SIG-M5 treated with dmso at 0.1 percent for 504 hours (cell line): ENCODE measurements around the gene AMOTL2.
A peak's percentile ranks its signal among the peaks of the same experiment; 100 is the strongest.

Source experiments
- DNase-seq: peaks from one replicate; lab custom pipeline; 2025; ENCODE audit not compliant: unreplicated experiment; lab: John Stamatoyannopoulos, UW

AMOTL2 gene

DNA sequence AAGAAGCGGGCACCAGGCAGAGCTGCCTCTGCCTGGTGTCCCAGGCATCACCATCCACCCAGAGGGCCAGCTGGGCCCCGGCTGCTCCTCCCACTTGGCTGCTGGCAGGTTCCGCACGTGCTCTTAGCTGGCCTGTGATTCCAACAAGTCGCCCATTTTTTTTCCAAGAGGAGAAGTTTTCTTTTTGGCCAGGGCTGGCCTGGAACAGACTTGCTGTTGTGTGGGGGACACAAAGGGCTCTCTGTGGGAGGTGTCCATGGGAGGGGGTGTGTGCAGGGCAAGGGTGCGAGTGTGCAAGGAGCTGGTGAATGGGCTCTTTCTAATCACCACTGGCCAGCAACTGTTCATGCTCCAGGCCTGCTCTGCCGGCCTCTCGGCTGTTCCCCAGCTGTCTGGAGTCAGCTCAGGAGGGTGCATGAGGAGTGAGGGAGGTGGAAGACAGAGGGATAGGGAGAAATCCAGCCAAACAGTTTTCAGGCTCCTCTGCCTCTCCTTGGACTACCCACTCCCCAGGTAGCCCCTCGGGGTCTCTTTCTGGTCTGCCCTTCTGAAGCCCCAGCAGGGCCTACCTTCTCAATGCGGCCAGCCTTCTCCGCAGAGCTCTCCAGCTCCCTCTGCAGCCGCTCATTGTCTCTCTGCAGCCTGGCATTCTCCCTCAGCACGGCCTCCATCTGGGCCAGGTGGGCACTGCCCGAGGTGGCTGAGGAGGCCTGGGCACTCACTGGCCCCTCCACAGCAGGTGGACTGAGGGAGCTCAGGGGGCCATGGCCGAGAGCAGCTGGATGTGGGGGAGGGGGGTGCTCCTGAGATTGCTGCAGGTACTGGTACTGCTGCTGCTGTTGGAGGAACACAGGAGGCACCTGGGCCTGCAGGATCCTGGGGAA lies 7.1 kb downstream of the AMOTL2 start:
- DNase-seq, result no peak

DNA sequence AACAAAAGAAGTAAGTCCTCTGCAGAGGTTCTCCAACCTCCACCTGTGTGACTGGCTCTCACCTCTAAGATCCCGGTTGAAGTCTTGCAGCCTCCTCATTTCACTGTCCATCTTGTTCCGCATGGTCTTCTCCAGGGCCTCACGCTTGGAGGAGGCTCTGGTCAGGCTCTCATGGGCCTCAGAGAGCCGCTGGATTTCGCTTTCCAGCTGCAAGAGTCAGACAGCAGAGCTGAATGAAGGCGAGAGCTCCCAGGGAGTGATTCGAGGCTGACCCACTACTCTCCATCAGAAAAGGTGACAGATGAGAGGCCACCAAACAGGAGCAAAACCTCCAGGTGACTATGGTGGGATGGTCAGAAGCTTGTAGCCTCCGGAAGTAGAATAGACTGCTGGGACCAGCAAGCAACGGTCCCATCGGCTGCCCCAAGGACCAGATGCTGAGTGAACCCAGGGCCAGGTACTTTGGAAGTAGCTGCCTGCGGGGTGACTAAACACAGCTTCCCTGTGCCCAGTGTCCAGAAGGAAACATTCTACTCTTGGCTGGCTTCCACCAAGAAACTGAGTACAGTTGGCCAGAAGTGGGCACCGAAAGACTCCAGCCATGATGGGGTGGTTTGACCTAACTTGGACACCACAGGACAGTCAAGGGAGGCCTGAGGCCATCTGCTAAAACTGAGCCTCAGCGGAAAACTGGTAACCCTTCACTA lies 7.9 kb downstream of the AMOTL2 start:
- no peak for DNase-seq

DNA sequence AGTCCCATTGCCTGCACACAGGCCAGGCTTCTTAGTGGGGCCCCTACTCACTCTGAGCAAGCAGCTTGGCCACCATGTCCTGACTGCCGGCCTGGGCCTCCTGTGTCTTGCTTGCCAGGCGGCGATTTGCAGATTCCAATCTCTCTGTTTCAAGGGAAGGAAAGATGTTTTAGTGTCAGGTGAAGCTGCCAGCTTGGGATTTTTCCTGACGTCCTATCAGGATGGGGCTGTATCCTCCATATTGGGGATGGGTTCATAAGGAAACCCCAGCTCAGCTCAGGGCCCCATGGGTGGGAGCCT lies 8.5 kb downstream of the AMOTL2 start:
- DNase-seq, result no peak

DNA sequence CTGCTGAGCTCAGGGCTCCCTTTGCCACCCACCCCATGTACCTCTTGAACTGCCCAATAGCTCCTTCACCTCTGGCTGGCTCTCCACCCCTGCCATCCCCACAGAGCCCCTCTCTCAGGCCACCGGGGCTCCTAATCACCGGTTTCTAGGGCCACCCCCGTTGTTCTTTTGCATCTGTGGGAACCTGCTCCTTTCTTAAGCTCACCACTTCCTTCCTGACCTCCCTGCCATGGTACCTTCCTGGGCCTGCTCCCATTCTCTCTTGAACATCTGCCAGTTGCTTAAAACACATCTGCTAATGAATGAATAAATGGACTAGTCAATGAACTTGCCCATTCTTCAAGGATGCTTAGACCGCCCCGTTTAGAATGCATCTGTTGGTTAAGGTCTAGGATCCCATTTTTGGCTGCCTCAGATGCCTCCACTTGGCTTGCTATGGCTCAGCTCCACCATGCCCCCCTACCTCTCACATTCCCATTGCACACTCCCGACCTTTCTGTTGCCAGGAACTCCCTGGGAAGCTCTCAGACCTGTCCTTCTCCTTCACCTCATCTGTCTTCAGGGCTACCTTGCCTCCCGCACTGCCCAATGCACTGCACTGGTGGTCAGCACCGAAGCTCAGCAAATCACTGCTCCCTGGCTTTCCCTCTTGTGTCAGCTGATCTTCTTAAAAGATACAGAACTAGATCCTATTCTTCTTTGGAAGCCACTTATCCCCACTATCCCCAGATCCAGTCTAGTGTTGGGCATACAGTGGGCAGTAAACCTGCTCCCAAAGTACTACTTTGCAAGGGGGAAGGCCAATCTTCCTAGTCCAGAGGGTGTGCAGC lies 9.1 kb downstream of the AMOTL2 start:
- DNase-seq, result no peak

DNA sequence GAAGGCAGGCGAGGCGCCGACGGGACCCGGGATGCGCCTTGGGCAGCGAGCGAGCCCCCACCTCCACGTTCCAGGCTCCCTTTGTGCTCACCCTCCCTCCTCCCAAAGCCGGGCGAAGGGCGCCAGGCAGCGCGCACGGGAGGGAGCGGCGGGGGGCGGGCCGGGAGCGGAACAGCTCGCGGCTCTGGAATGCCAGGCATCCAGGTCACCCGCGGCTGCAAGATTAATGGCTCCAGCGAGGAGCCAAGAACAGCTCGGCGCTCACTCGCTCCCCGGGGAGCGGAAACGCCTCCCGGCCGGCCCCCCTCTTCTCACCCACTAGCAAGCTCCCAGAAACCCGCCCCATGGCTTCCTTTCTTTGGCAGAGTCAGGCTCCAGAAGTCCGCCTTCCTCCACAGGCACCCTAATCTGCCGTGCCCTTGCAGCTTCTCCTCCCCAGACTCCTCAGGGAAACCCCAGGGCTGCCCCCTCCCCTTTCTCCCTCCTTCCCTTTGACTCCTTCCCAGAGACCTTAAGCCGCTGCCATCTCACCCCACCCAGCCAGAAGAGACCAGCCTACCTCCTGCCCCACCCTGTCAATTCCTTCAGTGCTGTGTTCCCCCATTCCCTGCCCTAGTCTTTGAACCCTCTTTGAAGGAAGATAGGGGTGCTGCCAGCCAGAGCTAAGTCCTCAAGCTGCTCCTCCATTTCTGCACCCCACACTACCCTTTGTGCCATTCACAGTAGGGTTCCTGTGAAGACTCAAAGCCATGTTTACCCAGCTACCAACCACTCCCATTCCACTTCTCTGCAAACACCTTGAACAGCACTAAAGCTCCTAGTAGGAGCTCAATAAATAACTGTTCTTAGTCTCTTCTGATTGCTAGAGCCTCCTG lies 9.9 kb downstream of the AMOTL2 start:
- DNase-seq, result peak; percentile 47

DNA sequence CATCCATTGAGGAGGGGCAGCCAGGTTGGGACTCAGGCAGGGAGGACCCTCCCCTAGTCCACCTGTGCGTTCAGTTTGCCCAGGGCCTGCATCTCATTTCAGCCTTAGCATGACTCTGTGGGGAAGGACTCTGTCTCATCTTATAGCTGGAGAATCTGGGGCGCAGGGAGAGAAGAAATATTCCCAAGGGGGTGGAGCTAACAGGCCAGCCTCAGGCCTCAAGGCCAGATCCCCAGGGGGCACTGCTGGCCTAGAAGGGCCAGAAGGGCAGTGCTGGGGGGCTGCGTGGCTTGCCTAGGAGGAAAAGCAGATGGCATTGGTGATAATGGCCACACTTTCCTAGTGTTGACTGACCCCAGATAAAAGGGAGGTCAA lies 10.9 kb downstream of the AMOTL2 start:
- no peak for DNase-seq

DNA sequence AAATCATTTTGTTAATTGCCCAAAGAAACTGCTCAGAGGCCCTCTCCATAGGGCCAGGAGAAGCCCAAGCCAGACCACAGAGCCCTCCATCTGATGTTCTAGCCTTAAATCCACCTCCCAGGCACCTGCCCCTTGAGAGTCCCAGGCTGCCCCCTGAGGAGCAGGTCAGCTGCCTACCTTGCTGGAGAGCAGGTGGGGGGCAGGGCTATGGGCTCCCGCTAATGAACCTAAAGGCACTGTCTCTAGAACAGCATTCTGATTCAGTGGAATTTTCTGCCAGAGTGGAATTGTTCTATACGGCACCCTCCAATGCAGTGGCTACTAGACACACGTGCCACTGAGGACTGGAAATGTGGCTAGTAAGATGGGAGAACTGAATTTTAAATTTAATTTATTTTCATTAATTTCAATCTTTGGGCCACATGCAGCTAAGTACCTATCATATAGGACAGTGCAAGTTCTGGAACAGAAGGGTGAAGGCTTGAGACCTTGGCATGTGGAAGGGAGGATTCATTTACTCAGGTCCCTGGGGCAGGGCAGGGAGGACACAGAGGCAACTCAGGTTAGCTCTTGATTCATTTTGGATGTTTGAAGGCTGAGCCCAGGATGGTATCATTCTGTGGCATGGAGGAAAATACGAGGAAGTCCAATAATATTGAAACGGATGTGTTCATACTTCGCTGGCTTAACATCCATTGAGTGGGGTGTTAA lies 11.4 kb downstream of the AMOTL2 start:
- DNase-seq, result no peak

DNA sequence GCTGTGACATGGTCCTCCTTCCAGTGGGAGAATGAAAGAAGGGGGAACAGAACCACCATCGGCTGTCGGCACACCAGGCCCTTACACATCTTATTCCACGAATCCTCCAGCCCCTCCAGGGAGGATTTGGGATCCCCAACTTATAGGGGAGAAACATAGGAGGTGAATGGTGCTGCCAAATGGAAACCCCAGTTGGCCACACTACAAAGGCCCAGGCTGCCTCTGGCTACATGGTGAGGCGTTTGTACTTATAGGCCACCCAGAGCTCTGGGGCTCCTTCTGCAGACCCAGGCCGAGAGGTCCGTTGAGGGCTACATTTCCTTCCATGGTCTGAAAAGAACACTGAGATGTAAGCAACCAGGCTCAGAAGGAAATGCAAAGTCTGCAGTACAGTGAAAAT lies 12.0 kb downstream of the AMOTL2 start:
- DNase-seq, result no peak

DNA sequence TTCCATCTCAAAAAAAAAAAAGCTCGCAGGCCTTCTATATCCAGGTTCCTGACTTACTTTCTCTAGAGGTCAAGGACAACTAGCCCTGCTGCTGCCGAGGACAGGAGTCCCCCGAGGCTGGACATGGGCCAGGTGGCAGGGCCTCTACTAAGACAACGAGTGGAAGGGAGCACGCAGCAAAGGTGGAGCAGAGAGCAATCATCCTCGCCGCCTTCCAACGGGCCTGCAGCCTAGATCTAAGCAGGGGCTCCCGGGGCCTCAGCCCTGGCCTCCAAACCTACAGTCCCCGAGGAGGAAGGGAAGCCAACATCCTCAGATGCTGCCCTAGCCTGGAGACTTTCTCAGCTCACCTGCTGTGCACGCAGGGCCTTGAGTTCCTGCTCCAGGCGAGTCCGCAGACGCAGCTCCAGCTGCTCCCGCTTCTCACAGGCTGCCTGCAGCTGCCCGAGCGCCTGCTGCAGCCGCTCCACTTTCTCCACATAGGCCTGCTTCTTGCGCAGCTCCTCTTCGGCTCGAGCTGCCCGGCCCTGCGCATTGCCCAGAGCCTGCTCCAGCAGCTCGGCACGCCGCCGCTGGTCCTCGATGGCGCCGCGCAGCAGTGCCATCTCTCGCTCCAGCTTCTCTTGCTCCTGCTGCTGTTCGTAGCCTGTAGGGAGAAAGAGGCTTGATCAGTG lies 12.9 kb downstream of the AMOTL2 start:
- no peak for DNase-seq

DNA sequence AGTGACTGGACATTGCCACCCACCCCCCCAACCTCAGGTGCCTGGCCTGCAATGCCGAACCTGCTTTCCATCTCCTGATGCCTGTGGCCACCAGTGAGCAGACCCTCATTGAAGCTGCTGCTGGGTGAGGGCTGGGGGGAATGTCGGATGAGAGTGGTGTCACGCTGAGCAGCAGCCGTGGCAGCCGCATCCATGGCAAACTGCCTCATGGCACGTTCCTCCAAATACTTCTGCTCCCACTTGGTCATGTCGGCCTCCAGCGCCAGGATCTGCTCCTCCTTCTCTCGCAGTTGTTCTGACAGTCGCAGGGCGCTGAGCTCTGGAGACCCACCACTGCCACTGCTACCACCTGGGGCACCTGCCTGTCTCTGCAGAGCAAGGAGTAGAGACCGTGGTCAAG lies 14.2 kb downstream of the AMOTL2 start:
- DNase-seq, result no peak

DNA sequence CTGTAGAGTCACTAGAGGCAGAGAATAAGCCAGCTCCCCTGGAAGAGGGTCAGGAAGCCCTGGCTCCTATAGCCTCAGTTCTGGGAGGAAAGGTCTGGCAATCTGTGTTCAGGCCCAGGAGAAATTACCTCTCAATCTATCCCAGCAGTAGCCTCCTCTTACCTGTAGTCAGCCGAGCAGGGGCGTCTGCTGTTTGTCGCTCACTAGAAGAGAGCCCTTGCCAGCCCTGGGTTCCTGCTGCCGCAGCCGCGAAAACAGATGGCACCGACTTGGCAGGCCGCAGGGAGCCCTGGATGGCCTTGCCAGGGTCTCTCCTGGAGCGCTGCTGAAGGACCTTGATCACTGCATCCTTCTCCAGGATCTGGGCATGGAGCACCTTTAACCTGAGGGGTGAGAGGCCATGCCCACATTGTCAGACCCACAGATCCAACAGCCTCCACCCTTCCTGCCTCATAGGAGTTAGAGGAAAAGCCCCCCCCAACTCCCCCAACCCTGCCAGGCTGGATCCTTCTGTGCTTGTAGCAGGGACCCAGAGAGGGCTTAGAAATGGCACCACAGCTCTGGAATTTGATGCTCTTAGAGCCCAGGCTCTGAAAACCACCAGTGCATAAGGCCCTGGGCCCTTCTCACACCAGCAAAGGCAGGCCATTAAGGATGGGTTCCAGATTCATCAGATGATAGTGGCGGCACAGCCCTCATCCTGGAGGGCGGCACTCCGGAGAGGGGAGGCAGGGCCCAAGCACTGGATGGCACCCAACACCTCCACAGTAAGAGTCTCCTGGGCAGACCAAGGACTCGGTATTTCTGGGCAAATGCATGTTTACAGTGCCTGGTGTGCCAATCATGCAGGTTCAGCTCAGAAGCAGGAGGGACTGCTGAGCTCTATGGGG lies 14.9 kb downstream of the AMOTL2 start:
- no peak for DNase-seq

DNA sequence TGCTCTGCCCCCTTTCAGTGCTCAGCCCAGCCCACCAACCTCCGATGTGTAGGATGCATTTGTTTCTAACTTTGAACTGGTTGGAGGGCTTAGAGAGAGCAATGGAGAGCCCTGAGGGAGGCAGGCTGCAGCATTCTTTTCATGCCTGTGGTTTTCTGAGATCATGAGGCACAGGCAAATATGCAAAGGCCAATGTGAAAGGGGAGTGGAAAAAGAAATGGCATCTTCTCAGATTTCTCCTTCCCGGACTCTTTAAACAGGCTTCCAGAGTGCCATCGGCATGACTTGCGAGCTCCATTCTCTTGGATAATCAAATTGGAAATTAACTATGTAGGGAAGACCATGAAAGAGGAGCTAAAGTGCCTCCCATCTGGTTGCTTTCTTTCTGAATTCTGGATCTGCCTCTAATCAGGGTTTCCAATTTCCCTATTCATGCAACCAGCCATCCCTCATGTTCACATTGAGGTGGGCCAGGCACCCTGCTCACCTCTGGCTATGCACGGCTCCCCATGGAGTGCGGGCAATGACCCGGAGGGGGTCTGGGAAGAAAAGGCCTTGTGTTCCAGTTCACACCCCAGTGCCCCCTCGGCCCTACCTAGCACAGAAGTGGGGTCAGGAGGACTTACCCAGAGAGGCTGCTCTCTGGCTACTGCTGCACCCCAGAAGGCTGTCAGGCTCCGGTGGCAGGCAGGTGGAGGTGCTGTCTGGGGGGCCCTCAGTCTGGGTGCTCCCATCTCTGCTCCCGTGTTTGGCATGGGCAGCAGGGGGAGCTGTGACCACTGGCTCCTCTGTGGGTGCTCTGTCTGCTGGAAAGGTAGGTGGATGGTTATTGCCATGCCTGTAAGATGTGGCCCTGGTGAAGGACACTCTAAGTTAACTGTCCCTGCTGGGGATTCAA lies 16.1 kb downstream of the AMOTL2 start:
- DNase-seq, result peak; percentile 66

DNA sequence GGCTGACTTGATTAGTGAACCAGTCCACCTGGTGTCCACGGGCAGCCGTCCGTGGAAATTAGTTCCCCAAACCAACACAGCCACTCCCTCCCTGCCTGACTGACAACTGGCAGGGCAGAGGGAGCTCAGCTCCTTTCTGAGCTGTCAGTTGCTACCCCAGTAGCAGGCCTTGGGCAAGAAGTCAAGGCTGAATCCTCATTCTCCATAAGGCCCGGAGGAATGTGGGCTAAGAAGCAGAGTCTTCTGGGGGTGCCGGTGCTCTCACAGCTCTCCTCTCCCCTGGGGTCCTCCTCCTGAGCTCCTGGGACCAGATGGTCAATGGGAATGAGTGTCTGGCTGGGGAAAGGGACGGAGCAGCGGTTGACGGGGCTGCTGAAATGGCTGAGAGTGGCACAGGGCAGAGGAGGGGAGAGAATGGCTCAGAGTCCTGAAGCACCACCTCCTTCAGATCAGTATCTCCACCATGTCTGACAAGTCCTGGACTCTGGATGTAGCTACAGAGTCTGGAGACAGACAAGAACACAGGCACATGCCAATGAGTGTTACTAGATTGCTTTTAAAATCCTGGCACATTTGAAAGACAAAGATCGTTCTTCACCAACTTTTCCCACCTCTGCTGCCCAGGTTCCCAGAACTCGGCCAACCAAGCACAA lies 16.9 kb downstream of the AMOTL2 start:
- no peak for DNase-seq

DNA sequence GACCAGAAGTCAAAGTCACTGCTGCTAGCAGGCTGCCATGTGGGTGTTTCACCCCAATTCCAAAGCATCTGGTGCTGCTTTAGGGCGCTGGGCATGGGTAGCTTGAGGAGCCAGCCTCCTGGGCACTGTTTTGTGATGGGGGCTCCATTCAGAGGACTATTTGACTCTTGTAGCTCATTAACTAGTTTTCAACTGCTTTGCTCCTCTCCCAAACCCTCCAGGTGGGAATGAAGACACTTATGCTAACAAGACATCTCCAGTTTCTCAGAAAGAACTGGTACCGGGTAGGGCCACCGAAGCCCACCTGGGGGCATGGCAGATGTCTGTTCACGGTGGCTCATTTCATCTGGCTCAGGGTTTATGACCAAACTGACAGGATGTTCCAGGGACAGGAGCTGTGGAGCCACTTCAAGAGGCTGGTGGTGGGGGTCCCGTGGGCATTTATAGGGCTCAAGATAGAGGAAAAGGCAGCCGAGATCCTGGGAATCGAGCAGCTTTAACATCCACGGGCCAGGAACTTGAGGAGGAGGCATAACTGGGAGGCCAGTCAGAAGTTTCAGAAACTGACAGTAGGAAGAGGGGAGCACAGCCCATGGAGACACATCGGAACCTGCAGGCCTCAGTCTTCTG lies 17.7 kb downstream of the AMOTL2 start:
- no peak for DNase-seq

DNA sequence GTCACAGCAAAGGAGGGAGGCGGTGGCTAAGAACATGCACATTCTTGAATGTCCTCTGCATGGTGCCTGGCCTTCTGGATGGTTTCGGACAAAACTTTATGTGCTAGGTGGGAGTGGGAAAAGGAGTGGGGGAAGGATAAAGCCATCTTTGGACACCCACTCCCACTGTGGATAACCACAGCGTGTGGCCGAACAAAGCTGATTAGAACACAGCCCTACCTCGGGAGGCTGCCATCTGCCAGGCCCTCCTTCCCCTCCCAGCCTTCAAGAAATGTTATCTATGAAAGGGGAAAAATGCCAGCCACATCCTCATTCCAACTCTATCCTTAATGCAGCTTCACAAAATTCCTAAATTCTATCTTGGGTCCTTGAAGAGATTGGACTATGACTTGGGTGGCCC lies 18.8 kb downstream of the AMOTL2 start:
- DNase-seq, result no peak

DNA sequence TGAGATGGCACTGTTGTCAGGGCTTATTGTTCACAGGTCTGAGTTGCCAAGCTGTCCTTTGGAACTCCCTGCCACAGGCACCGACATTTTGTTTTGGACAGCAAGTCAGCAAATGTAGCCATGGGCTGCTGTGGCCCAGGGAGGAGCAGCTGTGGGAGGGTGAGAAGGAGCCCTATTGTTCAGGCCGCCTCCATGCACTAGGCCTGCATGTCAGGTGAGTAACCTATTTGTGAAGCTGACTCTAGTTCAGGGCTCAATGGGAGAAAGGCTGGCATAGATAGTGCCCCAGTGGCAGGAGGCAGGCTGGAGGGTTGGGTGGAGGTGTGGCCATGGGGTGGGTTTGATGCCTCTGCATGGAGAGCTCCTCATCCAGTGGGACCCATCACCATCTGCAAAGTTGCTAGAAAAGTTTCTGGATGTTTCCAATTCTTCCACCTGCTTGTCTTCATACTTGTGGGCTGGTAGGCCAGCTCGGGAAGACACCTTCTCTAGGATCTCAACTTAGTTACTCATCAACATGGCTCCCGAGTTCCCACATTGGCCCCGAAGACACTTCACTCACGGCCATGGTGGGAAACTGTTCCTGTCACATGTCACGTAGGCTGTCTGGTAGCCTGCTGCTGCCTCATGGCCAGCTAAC lies 19.5 kb downstream of the AMOTL2 start:
- DNase-seq, result no peak
